ENCODE data around the gene CLDN20. TPM values are rescaled to one million over a fixed set of nuclear protein-coding genes. Genes with fewer than 3 reads are reported as not detected.

Gene CLDN20, protein sequence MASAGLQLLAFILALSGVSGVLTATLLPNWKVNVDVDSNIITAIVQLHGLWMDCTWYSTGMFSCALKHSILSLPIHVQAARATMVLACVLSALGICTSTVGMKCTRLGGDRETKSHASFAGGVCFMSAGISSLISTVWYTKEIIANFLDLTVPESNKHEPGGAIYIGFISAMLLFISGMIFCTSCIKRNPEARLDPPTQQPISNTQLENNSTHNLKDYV
- total RNA-seq = not detected in 2 replicates

DNA sequence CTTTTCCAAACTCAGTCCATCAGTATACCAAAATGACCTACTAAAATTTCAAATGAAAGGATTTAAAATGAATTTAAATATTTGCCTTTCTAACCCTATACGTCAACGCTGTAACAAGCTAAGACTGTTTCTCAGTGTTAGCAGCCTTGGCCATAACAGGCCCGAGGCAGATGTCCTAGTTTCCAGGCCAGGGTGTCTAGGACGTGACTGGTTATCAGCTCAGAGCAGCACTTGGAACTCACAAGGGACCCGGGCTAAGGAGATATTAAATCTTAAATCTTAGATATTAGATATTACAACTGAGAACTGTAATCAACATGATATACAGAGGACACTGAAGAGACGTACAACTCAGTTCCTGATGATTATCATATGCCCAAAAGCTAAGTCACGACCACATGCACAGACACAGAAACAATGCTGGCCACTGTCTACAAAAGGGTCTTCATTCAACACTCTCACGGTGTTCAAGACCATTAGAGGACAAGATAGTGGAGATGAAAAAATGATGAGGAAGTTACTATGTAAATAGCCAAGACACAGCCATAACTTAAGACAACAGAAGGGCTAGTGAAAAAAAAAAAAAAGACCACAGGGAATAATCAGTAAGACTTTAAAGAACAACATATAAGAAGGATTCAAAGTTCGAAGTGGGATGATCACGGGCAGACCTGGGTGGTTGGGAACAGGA, at the start of gene CLDN20:
Gene CLDN20 (plus strand): TSS at position 641 of the 691 bp plus-strand sequence. CDS start 11,707 bp downstream, outside the sequence.

DNA sequence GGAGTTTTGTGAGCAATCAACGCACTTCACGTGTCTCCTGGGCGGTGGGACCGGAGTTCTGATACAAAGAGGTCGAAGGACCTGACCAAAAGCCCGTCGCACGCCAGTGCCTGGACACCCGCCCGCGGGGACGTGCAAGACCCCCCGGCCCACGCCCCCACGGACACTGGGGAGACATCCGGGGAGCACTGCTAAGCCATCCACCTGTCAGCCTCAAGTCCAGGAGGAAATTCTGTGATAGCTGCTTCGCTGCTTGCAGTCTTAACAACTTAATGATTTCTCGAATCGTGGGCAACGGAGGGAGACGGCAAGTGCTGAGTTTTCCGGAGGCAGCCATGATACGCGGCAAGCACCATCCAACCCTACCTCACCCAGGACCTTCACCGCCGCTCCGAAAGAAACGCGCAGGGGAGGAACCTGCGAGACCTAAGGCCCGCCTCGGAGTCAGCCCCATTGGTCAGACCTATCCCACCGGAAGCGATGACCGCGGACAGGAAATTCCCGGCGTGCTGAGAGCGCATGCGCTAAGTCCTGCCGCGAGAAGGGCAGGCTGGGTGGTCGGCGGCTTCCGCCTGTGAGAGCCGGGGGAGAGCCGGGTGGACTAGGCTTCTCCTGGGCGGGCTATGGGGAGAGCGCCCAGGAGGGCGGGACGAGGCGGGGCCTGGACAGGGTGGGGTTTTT, 50.4 kb downstream of the CLDN20 start, which contains the start of gene TFB1M:
Gene TFB1M (minus strand): TSS at position 393 of the 681 bp plus-strand sequence. CDS start 56 bp downstream, at position 337.

Other genes with a start within 250 kb of the CLDN20 start
- 32.5 and 39.6 TPM in 2 replicates for gene TFB1M, start 50.5 kb downstream of the CLDN20 start, total RNA-seq
- gene NOX3, start 191.8 kb downstream of the CLDN20 start, total RNA-seq = under 0.01 TPM in 1 of 2 replicates, not detected in the other

All from placental pericyte (primary cell).